Thyroid gland (tissue), 4 donors: Measurements from ENCODE around the gene EZR. TPM values are rescaled to one million over a fixed set of nuclear protein-coding genes. Genes with fewer than 3 reads are reported as not detected.
"Not testable (repeated sequence)": the region's sequence is repeated elsewhere in the genome, so short reads cannot be mapped to it uniquely, and the experiment has no call there.

Experiments
- DNase-seq, 2 donors: peaks; one replicate each; pipeline ENCODE4 v3.0.0-alpha.2; 2019
- H3K27ac ChIP-seq, 3 donors: fragments of 200-600 bp; sonication (generic); 1 replicate in 2 of 3; 2 replicates in 1 of 3; pipeline ENCODE4 v1.5.1; 2016 to 2019; ENCODE audit warnings: mild to moderate bottlenecking in 1 of 3, moderate library complexity in 1 of 3
- H3K27me3 ChIP-seq: fragments of 200-600 bp; sonication (generic); one replicate; pipeline ENCODE4 v1.5.1; 2019
- H3K36me3 ChIP-seq, 2 donors: fragments of 200-600 bp; sonication (generic); one replicate each; pipeline ENCODE4 v1.5.1; 2016 to 2019
- H3K4me1 ChIP-seq, 2 donors: fragments of 200-600 bp; sonication (generic); one replicate each; pipeline ENCODE4 v1.5.1; 2017 to 2019
- H3K4me3 ChIP-seq, 3 donors: fragments of 200-600 bp; sonication (generic); replicated peaks in 1 of 3; 1 replicate in 2 of 3; 2 replicates in 1 of 3; pipeline ENCODE4 v1.5.1; 2016; ENCODE audit warnings: mild to moderate bottlenecking in 1 of 3
- H3K9me3 ChIP-seq: fragments of 200-600 bp; sonication (generic); one replicate; pipeline ENCODE4 v1.5.1; 2017
- CTCF ChIP-seq, 6 experiments: fragments of 200-600 bp in 3 of 6; fragments of 450-650 bp in 3 of 6; sonication (generic) in 3 of 6; IDR thresholded peaks; one replicate each; pipeline ENCODE4 v1.5.1; 2016 to 2019; ENCODE audit warnings: antibody characterized with exemption in 6 of 6, mild to moderate bottlenecking in 2 of 6, inconsistent platforms in 1 of 6, moderate library complexity in 1 of 6
- POLR2A ChIP-seq, 2 donors: fragments of 450-650 bp; IDR thresholded peaks; one replicate each; pipeline ENCODE4 v1.6.1; 2017; ENCODE audit warnings: antibody characterized with exemption in 2 of 2, mild to moderate bottlenecking in 2 of 2, moderate library complexity in 1 of 2
- WGBS, 2 donors: methylation state at CpG; one replicate each; pipeline ENCODE4 v1.1.5; 2017; 5-methylcytosine and 5-hydroxymethylcytosine counted together
- intact Hi-C: fragments of 100-400 bp; cut with DNase I; formaldehyde crosslinking; loops from one replicate; pipeline ENCODE4 v1.15.1; 2023
- total RNA-seq, 4 donors: library from RNA; depleted of rRNA; stranded (reverse); fragments of >200 nt; gene quantifications; one replicate each; pipeline ENCODE4 v1.2.3, GENCODE V29; 2016

The EZR gene
- total RNA-seq, 4 donors from 2014 or later: 221 to 412 (median 339) TPM

- intact Hi-C loops: no loop called here
- TF ChIP-seq POLR2A (IDR thresholded peaks at IDR 0.05): no peak
- TF ChIP-seq CTCF (IDR thresholded peaks at IDR 0.05): no peak
- peaks cover under 1 to 2% of the 10 kb centered on the region in 2 donors for H3K4me1 ChIP-seq
- no peak for DNase-seq
- 76 to 80% methylated on average over 10 of the region's 10 CpGs for WGBS, 2 donors
- no peak overlapping the region for H3K4me3 ChIP-seq
- H3K27me3 ChIP-seq: no peaks in the 10 kb centered on the region
- H3K36me3 ChIP-seq: no peaks in the 10 kb centered on the region
- H3K27ac ChIP-seq: no peak overlapping the region
- H3K9me3 ChIP-seq: no peaks in the 10 kb centered on the region
These were observed 24.8 kb upstream of the EZR start for GRCh38 chr6:158843751-158844683.

- H3K4me1 ChIP-seq: no peaks in the 10 kb centered on the region
- TF ChIP-seq POLR2A (IDR thresholded peaks at IDR 0.05) (no peak), CTCF (IDR thresholded peaks at IDR 0.05) (no peak)
- H3K4me3 ChIP-seq: no peak overlapping the region
- intact Hi-C loops: no loop called here
- no peak for DNase-seq
- no peaks in the 10 kb centered on the region for H3K36me3 ChIP-seq
- no peak overlapping the region for H3K27ac ChIP-seq
- 83 to 88% methylated on average over 3 of the region's 3 CpGs for WGBS, 2 donors
- H3K27me3 ChIP-seq: no peaks in the 10 kb centered on the region
- no peaks in the 10 kb centered on the region for H3K9me3 ChIP-seq
These were observed 22.2 kb upstream of the EZR start for GRCh38 chr6:158841358-158841757.

GRCh38 chr6:158840465-158840864 lies 21.3 kb upstream of the EZR start:
- Histone ChIP-seq H3K4me3 (no peak overlapping the region), H3K27ac (no peak overlapping the region), H3K36me3 (no peaks in the 10 kb centered on the region), H3K4me1 (peaks cover 8% of the 10 kb centered on the region in 2 donors), H3K9me3 (no peaks in the 10 kb centered on the region), H3K27me3 (no peaks in the 10 kb centered on the region)
- no peak for TF ChIP-seq CTCF (IDR thresholded peaks at IDR 0.05)
- TF ChIP-seq POLR2A (IDR thresholded peaks at IDR 0.05): no peak
- intact Hi-C loops: no loop called here
- no peak for DNase-seq
- WGBS, 2 donors: 90 to 96% methylated on average over 1 of the region's 1 CpG

- TF ChIP-seq POLR2A (IDR thresholded peaks at IDR 0.05): no peak
- no peak for TF ChIP-seq CTCF (IDR thresholded peaks at IDR 0.05)
These were observed 20.6 kb upstream of the EZR start for GRCh38 chr6:158839796-158840195.

GRCh38 chr6:158838790-158839189 lies 19.6 kb upstream of the EZR start:
- intact Hi-C loops, H3K4me3 ChIP-seq, H3K36me3 ChIP-seq, H3K27ac ChIP-seq, DNase-seq, H3K9me3 ChIP-seq, H3K27me3 ChIP-seq: not testable (repeated sequence)
- peaks cover 14 to 15% of the 10 kb centered on the region in 2 donors for H3K4me1 ChIP-seq
- WGBS, 2 donors: 93 to 96% methylated on average over 3 of the region's 3 CpGs

More at GRCh38 chr6:158839796-158840195, 20.6 kb upstream of the EZR start:
- Histone ChIP-seq H3K27me3 (no peaks in the 10 kb centered on the region), H3K36me3 (no peaks in the 10 kb centered on the region), H3K4me3 (no peak overlapping the region), H3K27ac (no peak overlapping the region), H3K4me1 (peaks cover 14 to 15% of the 10 kb centered on the region in 2 donors), H3K9me3 (no peaks in the 10 kb centered on the region)
- intact Hi-C loops: no loop called here
- 95 to 96% methylated on average over 5 of the region's 5 CpGs for WGBS, 2 donors
- no peak for DNase-seq
